Panc1 (cell line): Measurements from ENCODE around the gene LNX1.

Experiments
- CTCF ChIP-seq: fragments of 450-650 bp; IDR thresholded peaks from 2 replicates; pipeline ENCODE4 v1.5.1; 2017; ENCODE audit warnings: mild to moderate bottlenecking
- POLR2AphosphoS5 ChIP-seq: IDR thresholded peaks from 2 replicates; pipeline ENCODE4 v1.6.1; 2012; ENCODE audit warnings: mild to moderate bottlenecking, low read depth, low read length, moderate library complexity
- SIN3A ChIP-seq: IDR thresholded peaks from 2 replicates; pipeline ENCODE4 v1.6.1; 2012; ENCODE audit warnings: low read depth, mild to moderate bottlenecking, low read length, moderate library complexity, borderline replicate concordance; ENCODE audit not compliant: insufficient read depth
- TCF7L2 ChIP-seq: IDR thresholded peaks from 2 replicates; pipeline ENCODE4 v1.6.1; 2011; ENCODE audit warnings: mild to moderate bottlenecking, low read depth, low read length, inconsistent platforms
- TF ChIP-seq, protein P1 (sequence below), 2 experiments: IDR thresholded peaks; 2 replicates each; pipeline ENCODE4 v1.6.1; 2011 to 2012; ENCODE audit warnings: low read depth in 2 of 2, control low read depth in 1 of 2, low read length in 1 of 2, mild to moderate bottlenecking in 1 of 2, moderate library complexity in 1 of 2; ENCODE audit not compliant: insufficient read depth in 1 of 2

GRCh38 chr4:53575552-53575951 is 15.7 kb downstream of the LNX1 start:
- TF ChIP-seq POLR2AphosphoS5 (no peak), CTCF (no peak), TCF7L2 (no peak), SIN3A (no peak)
- TF ChIP-seq, protein P1, sequence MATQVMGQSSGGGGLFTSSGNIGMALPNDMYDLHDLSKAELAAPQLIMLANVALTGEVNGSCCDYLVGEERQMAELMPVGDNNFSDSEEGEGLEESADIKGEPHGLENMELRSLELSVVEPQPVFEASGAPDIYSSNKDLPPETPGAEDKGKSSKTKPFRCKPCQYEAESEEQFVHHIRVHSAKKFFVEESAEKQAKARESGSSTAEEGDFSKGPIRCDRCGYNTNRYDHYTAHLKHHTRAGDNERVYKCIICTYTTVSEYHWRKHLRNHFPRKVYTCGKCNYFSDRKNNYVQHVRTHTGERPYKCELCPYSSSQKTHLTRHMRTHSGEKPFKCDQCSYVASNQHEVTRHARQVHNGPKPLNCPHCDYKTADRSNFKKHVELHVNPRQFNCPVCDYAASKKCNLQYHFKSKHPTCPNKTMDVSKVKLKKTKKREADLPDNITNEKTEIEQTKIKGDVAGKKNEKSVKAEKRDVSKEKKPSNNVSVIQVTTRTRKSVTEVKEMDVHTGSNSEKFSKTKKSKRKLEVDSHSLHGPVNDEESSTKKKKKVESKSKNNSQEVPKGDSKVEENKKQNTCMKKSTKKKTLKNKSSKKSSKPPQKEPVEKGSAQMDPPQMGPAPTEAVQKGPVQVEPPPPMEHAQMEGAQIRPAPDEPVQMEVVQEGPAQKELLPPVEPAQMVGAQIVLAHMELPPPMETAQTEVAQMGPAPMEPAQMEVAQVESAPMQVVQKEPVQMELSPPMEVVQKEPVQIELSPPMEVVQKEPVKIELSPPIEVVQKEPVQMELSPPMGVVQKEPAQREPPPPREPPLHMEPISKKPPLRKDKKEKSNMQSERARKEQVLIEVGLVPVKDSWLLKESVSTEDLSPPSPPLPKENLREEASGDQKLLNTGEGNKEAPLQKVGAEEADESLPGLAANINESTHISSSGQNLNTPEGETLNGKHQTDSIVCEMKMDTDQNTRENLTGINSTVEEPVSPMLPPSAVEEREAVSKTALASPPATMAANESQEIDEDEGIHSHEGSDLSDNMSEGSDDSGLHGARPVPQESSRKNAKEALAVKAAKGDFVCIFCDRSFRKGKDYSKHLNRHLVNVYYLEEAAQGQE (IDR thresholded peaks at IDR 0.05; ENCODE audit: insufficient read depth in 1 of 2, low read depth in 2 of 2, low read length in 1 of 2) = no peak
